Airway epithelial cell (primary cell): ENCODE data around the gene MCL1. TPM values are rescaled to one million over a fixed set of nuclear protein-coding genes. Genes with fewer than 3 reads are reported as not detected.

Source experiments
- total RNA-seq: library from RNA; depleted of rRNA; stranded (reverse); fragments of >200 nt; gene quantifications from 2 replicates; pipeline ENCODE4 v1.2.3, GENCODE V29; 2015

Gene MCL1
- 257 and 258 TPM in 2 replicates for total RNA-seq

GRCh38 chr1:150579110-150579944 lies at the start of gene MCL1:
Gene MCL1, minus strand, starts transcription at chr1:150579610. Its CDS starts 80 bp downstream, at chr1:150579530.

GRCh38 chr1:150548632-150549495 lies 30.5 kb downstream of the MCL1 start, which contains the start of gene ADAMTSL4:
Gene ADAMTSL4, plus strand, starts transcription at chr1:150549408. Its CDS starts 2,881 bp downstream, at chr1:150552289.

Other genes with a start within 250 kb of the MCL1 start
- 7.4 and 9.6 TPM in 2 replicates for gene RPRD2, start 215.5 kb downstream of the MCL1 start, total RNA-seq
- 18.7 and 26.7 TPM in 2 replicates for gene TARS2, start 92.2 kb downstream of the MCL1 start, total RNA-seq
- gene ECM1, start 71.5 kb downstream of the MCL1 start, total RNA-seq = 19.6 and 28.6 TPM in 2 replicates
- gene FALEC, start 63.9 kb downstream of the MCL1 start, total RNA-seq = 0.63 TPM in 1 of 2 replicates, not detected in the other
- gene ADAMTSL4, start 30.2 kb downstream of the MCL1 start, total RNA-seq = 14.4 and 21.1 TPM in 2 replicates
- 157 and 349 TPM in 2 replicates for gene ENSA, start 50.0 kb upstream of the MCL1 start, total RNA-seq
- gene GOLPH3L, start 117.5 kb upstream of the MCL1 start, total RNA-seq = 16.4 and 22.5 TPM in 2 replicates
- not detected in 2 replicates for gene HORMAD1, start 141.3 kb upstream of the MCL1 start, total RNA-seq
- gene CTSS, start 186.2 kb upstream of the MCL1 start, total RNA-seq = 3.4 and 6.2 TPM in 2 replicates
- gene CTSK, start 228.7 kb upstream of the MCL1 start, total RNA-seq = 0.79 and 1.9 TPM in 2 replicates